ENCODE results near the gene SNAPC5.
"Not testable (repeated sequence)": the region's sequence is repeated elsewhere in the genome, so short reads cannot be mapped to it uniquely, and the experiment has no call there.

SNAPC5 gene

DNA sequence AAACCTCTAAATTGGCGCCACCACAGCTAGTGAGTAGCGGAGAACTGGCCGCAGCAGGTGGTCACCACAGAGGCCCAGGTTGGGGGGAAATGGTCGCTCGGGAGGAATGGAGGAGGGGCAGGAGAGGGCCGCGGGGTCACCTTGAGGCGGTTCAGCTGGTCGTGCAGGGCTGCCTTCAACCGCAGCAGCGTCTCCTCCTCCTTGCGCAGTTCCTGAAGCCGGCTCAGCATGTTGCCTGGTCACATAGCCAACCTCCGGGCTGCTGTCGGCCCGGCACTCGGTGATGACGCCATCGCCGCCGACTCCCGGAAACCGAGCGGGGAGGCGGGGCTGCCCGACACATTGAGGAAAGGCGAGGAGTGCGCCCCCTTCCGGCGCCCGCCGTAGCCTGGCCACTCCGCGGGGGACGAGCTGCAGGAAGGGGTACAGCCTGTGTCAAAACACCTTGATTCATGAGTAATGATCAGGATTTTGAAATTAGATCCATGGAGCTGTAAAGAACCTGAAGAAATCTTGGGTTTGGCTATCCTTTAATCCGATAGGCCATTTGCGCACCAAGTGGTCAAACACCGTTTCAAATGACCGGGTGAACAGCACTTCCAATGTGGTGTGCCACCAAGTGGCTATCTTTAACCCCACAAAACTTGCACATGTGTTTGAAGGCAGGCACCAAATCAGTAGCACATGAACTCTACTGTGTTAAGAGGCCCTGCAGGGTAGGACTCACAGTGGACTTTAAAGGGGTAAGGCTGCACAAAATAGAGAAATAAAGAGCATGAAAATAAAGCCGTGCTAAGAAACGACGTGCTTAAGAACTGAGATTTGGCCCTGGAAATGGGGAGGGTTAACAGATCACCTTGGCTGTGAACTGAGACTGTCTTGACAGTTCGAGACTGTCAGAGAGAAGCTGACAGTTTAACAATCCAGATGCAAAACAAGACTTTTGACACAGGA, at the start of gene SNAPC5:
Gene SNAPC5 (minus strand): TSS at position 261 of the 954 bp plus-strand sequence. CDS start 31 bp downstream, at position 230.
- peak; percentile 89 to 94 for DNase-seq

DNA sequence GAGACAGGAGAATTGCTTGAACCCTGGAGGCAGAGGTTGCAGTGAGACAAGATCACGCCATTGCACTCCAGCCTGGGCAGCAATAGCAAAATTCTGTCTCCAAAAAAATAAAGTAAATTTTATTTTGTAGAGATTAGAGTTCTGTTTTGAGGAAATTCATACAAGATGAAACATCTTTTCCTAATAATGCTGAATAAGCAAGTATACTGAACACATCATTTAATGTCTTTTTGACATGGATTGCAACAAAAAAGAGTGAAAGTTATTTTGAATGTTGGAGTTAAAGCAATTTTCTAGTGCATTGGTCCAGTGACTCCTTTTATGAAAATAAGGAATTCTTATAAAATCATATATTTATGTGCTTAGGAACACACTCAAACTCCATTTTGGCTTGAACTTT, 47.7 kb upstream of the SNAPC5 start:
- DNase-seq: no peak

DNA sequence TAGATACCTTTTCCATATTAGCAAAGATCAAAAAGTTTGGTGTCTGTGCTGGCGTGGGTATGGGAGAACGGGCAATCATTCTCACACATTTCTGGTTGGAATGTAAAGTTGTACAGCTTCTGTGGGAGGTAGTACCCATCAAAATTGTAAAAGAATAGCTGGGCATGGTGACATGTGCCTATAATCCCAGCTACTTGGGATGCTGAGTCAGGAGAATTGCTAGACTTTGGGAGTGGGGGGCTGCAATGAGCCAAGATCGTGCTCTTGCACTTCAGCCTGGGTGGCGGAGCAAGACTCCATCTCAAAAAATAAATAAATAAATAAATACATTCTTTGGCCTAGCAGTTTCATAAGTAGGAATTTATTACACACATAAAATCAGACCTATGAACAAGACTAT, 45.3 kb upstream of the SNAPC5 start:
- no peak for DNase-seq

DNA sequence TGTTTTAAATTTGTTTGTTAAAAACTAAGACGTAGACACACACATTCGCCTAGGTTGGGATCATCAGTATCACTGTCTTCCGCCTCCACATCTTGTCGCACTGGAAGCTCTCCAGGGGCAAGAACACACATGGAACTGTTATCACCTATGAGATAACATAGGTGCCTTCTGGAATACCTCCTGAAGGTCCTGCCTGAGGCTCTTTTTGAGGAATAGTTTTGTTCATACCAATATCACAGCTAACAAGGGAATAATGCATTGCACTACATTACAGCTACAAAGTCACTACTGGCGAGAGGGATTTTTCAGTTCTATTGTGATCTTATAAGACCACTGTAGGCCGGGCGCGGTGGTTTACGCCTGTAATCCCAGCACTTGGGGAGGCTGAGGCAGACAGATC, 37.5 kb upstream of the SNAPC5 start:
- no peak for DNase-seq

- DNase-seq: no peak
These were observed 27.3 kb upstream of the SNAPC5 start for GRCh38 chr15:66524838-66525237.

DNA sequence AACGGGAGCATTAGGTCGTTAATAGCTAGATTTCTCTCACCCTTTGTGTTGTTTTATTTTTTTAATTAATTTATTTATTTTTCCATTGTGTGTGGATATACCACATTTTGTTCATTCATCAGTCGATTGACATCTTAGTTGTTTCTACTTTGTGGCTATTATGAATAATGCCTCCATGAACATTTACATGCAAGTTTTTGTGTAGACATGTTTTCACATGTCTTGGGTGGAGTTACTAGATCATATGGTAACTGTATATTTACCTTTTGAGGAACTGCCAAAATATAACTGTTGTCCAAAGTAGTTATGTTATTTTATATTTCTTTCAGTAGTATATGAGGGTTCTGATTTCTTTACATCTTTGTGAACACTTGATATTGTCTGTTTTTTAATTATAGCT, 26.4 kb upstream of the SNAPC5 start:
- no peak for DNase-seq

DNA sequence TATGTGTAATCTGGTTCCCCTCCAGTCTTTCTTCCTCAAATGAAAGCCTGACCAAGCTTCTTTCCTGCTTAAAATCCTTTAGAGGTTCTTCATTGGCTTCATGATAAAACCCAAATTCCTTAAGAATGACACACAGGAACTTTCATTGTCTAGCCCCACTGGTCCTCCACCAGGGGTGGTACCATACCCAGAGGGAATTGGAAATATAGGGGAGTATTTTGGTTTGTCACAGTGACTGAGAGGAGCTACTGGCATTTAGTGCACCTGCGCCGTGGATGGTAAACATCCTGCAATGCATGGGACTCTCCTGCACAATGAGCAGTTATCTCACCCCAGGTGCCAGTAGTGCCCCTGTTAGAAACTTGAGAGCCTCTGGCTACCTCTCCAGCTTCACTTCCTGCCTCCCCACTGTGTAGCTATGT, 18.4 kb upstream of the SNAPC5 start:
- no peak for DNase-seq

DNA sequence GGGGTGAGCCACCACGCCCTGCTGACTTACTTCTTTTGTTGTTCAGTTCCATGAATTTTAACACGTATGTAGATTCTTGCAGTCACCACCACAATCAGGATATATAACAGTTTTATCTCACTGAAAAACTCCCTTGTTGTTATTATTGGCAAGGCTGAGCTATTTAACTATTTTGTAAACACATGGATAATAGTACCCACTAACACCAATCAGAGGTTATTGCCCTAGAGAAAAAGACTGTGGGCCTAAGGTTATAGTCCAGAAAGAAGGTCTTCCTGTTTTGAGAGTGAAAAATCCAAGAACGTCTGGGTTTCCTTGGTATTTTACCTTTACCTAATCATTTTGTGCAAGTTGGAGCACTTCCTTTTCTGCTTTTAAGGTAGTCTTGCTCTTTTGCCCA, 17.0 kb upstream of the SNAPC5 start:
- no peak for DNase-seq

- DNase-seq: no peak
These were observed 10.8 kb upstream of the SNAPC5 start for GRCh38 chr15:66508293-66508883.

GRCh38 chr15:66505818-66506217, 8.3 kb upstream of the SNAPC5 start:
- DNase-seq: no peak

- no peak for DNase-seq
These were observed 7.9 kb upstream of the SNAPC5 start for GRCh38 chr15:66505430-66505811.

- peak in 1 of 2 experiments; percentile 54 for DNase-seq
These were observed 7.2 kb upstream of the SNAPC5 start, which contains the start of the genes RPL4 and ZWILCH for GRCh38 chr15:66504563-66505429. Gene RPL4, minus strand, starts transcription at chr15:66504855. Its CDS starts 65 bp downstream, at chr15:66504790. Gene ZWILCH, plus strand, starts transcription at chr15:66505326. Its CDS starts 13 bp downstream, at chr15:66505339.

GRCh38 chr15:66503780-66504562, 6.4 kb upstream of the SNAPC5 start:
- DNase-seq: no peak

GRCh38 chr15:66503041-66503648, 5.6 kb upstream of the SNAPC5 start:
- not testable (repeated sequence) for DNase-seq

DNA sequence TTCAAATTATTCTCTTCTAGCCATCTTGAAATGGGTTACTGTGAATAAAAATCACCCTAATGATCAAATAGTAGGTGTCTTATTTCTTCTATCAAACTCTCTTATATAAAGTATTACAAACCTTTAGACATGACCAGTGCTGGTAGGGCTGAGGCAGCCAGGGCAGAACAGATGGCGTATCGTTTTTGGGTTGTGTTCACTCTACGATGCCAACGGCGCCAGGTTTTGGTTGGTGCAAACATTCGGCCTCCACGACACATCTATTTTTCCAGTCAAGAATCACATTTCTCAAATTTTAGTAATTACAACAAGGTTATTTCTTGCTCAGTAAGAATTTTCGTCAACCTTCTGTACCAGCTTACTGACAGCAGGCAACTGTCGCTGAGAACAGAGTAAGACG, 4.9 kb upstream of the SNAPC5 start:
- no peak for DNase-seq

- not testable (repeated sequence) for DNase-seq
These were observed 2.8 kb upstream of the SNAPC5 start for GRCh38 chr15:66500346-66500745.

- no peak for DNase-seq
These were observed 1.2 kb upstream of the SNAPC5 start for GRCh38 chr15:66498501-66499386.

DNA sequence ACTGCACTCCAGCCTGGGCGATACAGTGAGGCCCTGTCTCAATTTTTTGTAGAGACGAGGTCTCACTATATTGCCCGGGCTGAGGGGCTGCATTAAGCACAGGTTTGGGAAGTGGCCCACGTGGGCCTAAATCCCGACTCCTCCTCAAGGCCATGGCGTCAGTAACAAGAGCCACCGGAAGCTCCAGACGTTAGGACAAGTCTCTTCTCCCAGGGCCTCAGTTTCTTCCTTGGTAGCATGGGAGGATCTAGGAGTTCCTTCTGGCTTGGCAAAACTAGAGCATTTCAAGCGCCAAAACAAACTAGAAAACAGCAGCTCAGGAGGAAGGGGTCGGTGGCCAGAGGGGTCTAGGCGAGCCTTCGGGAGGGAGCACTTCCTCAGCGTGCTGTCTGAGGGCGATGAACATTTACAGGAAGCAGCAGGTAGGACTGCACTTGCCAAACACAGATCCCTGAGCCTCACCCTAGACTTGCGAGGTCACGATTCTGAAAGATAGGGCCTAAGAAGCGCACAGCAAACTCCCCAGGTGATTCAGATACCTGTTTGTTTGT, 536 bp downstream of the SNAPC5 start:
- DNase-seq: no peak

DNA sequence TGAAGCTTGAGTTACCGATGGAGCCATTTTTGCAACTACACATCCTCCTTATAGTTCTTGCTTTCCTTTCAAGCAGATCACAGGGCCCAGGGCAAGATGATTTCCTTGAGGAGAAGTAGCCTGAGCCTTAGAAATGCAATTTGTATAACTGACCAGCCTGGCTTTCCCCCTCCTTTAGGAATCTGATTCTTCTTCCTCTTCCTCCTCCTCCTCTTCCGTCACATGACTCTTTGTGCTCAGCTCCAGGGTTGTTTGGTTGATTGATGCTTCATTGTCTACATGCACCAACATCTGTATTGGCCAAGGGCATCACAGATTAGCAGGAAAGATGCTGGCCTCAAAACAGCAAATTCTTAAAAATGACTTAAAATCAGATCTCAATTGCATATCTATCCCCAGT, 3.3 kb downstream of the SNAPC5 start:
- no peak for DNase-seq

DNA sequence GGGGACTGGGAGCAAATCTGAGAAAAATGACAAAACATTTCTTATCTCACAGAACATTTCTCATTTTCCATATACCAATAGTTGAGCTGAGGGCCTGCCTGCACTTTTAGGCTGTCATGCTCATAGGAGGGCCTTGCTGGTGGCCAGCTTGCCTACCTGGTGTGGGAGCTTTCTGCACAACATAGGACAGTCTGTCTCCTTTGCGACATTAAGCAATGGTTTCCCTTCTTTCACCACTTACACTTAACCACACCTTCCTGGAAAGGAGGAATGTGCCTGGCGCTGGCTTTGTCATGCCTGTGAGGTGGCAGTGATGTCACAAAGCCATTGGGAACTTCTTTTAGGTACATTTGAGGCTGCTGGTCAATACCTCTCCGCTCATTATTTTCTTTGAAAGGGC, 5.7 kb downstream of the SNAPC5 start:
- DNase-seq: no peak

Data from NCI-H1930 (cell line).